Measurements from ENCODE around the gene GPR17.
A peak's percentile ranks its signal among the peaks of the same experiment; 100 is the strongest.

Gene GPR17

GRCh38 chr2:127658641-127659407 is 12.9 kb downstream of the GPR17 start:
- Histone ChIP-seq H3K9ac (ENCODE audit: low read length) (peak overlapping the region; percentile 14), H3K4me1 (ENCODE audit: control insufficient read depth, insufficient read depth, low read length) (peaks cover 85% of the 10 kb centered on the region), H3K27me3 (ENCODE audit: control insufficient read depth, insufficient read depth, low read length) (no peaks in the 10 kb centered on the region), H3K4me3 (ENCODE audit: low read length) (peak overlapping the region; percentile 16), H3K36me3 (ENCODE audit: control insufficient read depth, insufficient read depth, low read length) (peaks cover 8% of the 10 kb centered on the region), H3K27ac (ENCODE audit: low read depth, low read length) (peak overlapping the region; percentile 99)

GRCh38 chr2:127659408-127660290 is 13.7 kb downstream of the GPR17 start:
- H3K36me3 ChIP-seq (ENCODE audit: control insufficient read depth, insufficient read depth, low read length), result peaks cover 5% of the 10 kb centered on the region
- H3K4me1 ChIP-seq (ENCODE audit: control insufficient read depth, insufficient read depth, low read length), result peaks cover 80% of the 10 kb centered on the region
- peak overlapping the region; percentile 99 for H3K27ac ChIP-seq (ENCODE audit: low read depth, low read length)
- H3K9ac ChIP-seq (ENCODE audit: low read length), result no peak overlapping the region
- peak overlapping the region; percentile 45 for H3K4me3 ChIP-seq (ENCODE audit: low read length)
- no peaks in the 10 kb centered on the region for H3K27me3 ChIP-seq (ENCODE audit: control insufficient read depth, insufficient read depth, low read length)

GRCh38 chr2:127660291-127660578 is 14.3 kb downstream of the GPR17 start:
- Histone ChIP-seq H3K4me1 (ENCODE audit: control insufficient read depth, insufficient read depth, low read length) (peaks cover 80% of the 10 kb centered on the region), H3K4me3 (ENCODE audit: low read length) (no peak overlapping the region), H3K36me3 (ENCODE audit: control insufficient read depth, insufficient read depth, low read length) (peaks cover 5% of the 10 kb centered on the region), H3K27ac (ENCODE audit: low read depth, low read length) (peak overlapping the region; percentile 99), H3K9ac (ENCODE audit: low read length) (no peak overlapping the region), H3K27me3 (ENCODE audit: control insufficient read depth, insufficient read depth, low read length) (no peaks in the 10 kb centered on the region)

- Histone ChIP-seq H3K4me3 (ENCODE audit: low read length) (peak overlapping the region; percentile 19), H3K36me3 (ENCODE audit: control insufficient read depth, insufficient read depth, low read length) (peaks cover 5% of the 10 kb centered on the region), H3K27ac (ENCODE audit: low read depth, low read length) (peak overlapping the region; percentile 99), H3K4me1 (ENCODE audit: control insufficient read depth, insufficient read depth, low read length) (peaks cover 79% of the 10 kb centered on the region), H3K27me3 (ENCODE audit: control insufficient read depth, insufficient read depth, low read length) (no peaks in the 10 kb centered on the region), H3K9ac (ENCODE audit: low read length) (no peak overlapping the region)
These were observed 15.2 kb downstream of the GPR17 start for GRCh38 chr2:127661072-127661649.

- no peaks in the 10 kb centered on the region for H3K27me3 ChIP-seq (ENCODE audit: control insufficient read depth, insufficient read depth, low read length)
- no peak overlapping the region for H3K4me3 ChIP-seq (ENCODE audit: low read length)
- peak overlapping the region; percentile 99 for H3K27ac ChIP-seq (ENCODE audit: low read depth, low read length)
- H3K4me1 ChIP-seq (ENCODE audit: control insufficient read depth, insufficient read depth, low read length), result peaks cover 81% of the 10 kb centered on the region
- H3K9ac ChIP-seq (ENCODE audit: low read length), result no peak overlapping the region
- H3K36me3 ChIP-seq (ENCODE audit: control insufficient read depth, insufficient read depth, low read length), result peaks cover under 1% of the 10 kb centered on the region
These were observed 16.1 kb downstream of the GPR17 start for GRCh38 chr2:127661949-127662510.

- H3K4me1 ChIP-seq (ENCODE audit: control insufficient read depth, insufficient read depth, low read length), result peaks cover 74% of the 10 kb centered on the region
- H3K27me3 ChIP-seq (ENCODE audit: control insufficient read depth, insufficient read depth, low read length), result no peaks in the 10 kb centered on the region
- peak overlapping the region; percentile 75 for H3K27ac ChIP-seq (ENCODE audit: low read depth, low read length)
- H3K9ac ChIP-seq (ENCODE audit: low read length), result no peak overlapping the region
- no peaks in the 10 kb centered on the region for H3K36me3 ChIP-seq (ENCODE audit: control insufficient read depth, insufficient read depth, low read length)
- H3K4me3 ChIP-seq (ENCODE audit: low read length), result peak overlapping the region; percentile 43
These were observed 17.1 kb downstream of the GPR17 start for GRCh38 chr2:127662937-127663565.

- H3K4me3 ChIP-seq (ENCODE audit: low read length), result peak overlapping the region; percentile 28
- H3K9ac ChIP-seq (ENCODE audit: low read length), result no peak overlapping the region
- H3K36me3 ChIP-seq (ENCODE audit: control insufficient read depth, insufficient read depth, low read length), result no peaks in the 10 kb centered on the region
- peak overlapping the region; percentile 75 for H3K27ac ChIP-seq (ENCODE audit: low read depth, low read length)
- H3K4me1 ChIP-seq (ENCODE audit: control insufficient read depth, insufficient read depth, low read length), result peaks cover 68% of the 10 kb centered on the region
- H3K27me3 ChIP-seq (ENCODE audit: control insufficient read depth, insufficient read depth, low read length), result no peaks in the 10 kb centered on the region
These were observed 17.7 kb downstream of the GPR17 start for GRCh38 chr2:127663566-127664064.

- Histone ChIP-seq H3K36me3 (ENCODE audit: control insufficient read depth, insufficient read depth, low read length) (no peaks in the 10 kb centered on the region), H3K4me3 (ENCODE audit: low read length) (peak overlapping the region; percentile 46), H3K27me3 (ENCODE audit: control insufficient read depth, insufficient read depth, low read length) (no peaks in the 10 kb centered on the region), H3K4me1 (ENCODE audit: control insufficient read depth, insufficient read depth, low read length) (peaks cover 62% of the 10 kb centered on the region), H3K9ac (ENCODE audit: low read length) (peak overlapping the region; percentile 19), H3K27ac (ENCODE audit: low read depth, low read length) (peak overlapping the region; percentile 75)
These were observed 18.3 kb downstream of the GPR17 start for GRCh38 chr2:127664065-127664894.

GRCh38 chr2:127664895-127665225 is 18.9 kb downstream of the GPR17 start:
- no peaks in the 10 kb centered on the region for H3K36me3 ChIP-seq (ENCODE audit: control insufficient read depth, insufficient read depth, low read length)
- H3K27ac ChIP-seq (ENCODE audit: low read depth, low read length), result peak overlapping the region; percentile 75
- no peaks in the 10 kb centered on the region for H3K27me3 ChIP-seq (ENCODE audit: control insufficient read depth, insufficient read depth, low read length)
- H3K4me3 ChIP-seq (ENCODE audit: low read length), result peak overlapping the region; percentile 46
- H3K4me1 ChIP-seq (ENCODE audit: control insufficient read depth, insufficient read depth, low read length), result peaks cover 57% of the 10 kb centered on the region
- H3K9ac ChIP-seq (ENCODE audit: low read length), result peak overlapping the region; percentile 19

- H3K36me3 ChIP-seq (ENCODE audit: control insufficient read depth, insufficient read depth, low read length), result no peaks in the 10 kb centered on the region
- peaks cover 53% of the 10 kb centered on the region for H3K4me1 ChIP-seq (ENCODE audit: control insufficient read depth, insufficient read depth, low read length)
- H3K4me3 ChIP-seq (ENCODE audit: low read length), result no peak overlapping the region
- H3K27me3 ChIP-seq (ENCODE audit: control insufficient read depth, insufficient read depth, low read length), result no peaks in the 10 kb centered on the region
- H3K27ac ChIP-seq (ENCODE audit: low read depth, low read length), result peak overlapping the region; percentile 75
- H3K9ac ChIP-seq (ENCODE audit: low read length), result no peak overlapping the region
These were observed 19.4 kb downstream of the GPR17 start for GRCh38 chr2:127665267-127665893.

- H3K4me1 ChIP-seq (ENCODE audit: control insufficient read depth, insufficient read depth, low read length), result peaks cover 44% of the 10 kb centered on the region
- H3K9ac ChIP-seq (ENCODE audit: low read length), result no peak overlapping the region
- peak overlapping the region; percentile 48 for H3K27ac ChIP-seq (ENCODE audit: low read depth, low read length)
- peaks cover 3% of the 10 kb centered on the region for H3K36me3 ChIP-seq (ENCODE audit: control insufficient read depth, insufficient read depth, low read length)
- no peak overlapping the region for H3K4me3 ChIP-seq (ENCODE audit: low read length)
- no peaks in the 10 kb centered on the region for H3K27me3 ChIP-seq (ENCODE audit: control insufficient read depth, insufficient read depth, low read length)
These were observed 23.1 kb downstream of the GPR17 start for GRCh38 chr2:127669056-127669455.

All from rectal smooth muscle tissue (tissue), 1 donor.